ENCODE measurements around the gene ENTHD1.

Gene ENTHD1

DNA sequence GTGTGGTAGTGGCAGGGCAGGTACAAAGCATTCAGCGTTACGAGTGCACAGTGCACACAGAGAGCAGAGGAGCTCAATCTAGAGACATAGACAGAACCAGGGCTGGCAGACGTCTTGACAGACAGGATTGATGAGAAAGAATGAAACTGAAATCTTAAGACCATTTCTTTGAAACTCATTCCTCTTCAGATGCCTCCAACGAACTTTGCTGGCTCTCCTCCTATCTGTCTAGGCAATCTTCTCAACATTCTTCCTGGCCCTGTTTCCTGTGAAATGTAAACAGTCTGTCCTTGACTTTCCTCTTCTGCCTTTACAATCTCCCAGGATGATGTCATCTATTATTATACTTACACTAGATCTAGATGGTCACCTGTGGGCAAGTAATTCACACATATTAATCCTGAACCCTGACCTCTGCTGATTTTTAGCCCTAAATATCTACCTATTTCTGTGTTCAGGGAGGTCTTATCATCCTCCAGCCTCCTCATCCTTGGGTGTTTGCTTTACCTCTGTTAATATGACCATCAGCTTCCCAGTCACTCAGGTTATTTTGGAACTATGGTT, 119.5 kb downstream of the ENTHD1 start:
- H3K27ac ChIP-seq: no peak overlapping the region
- no peak for DNase-seq
- no peaks in the 10 kb centered on the region for H3K4me1 ChIP-seq
- no peaks in the 10 kb centered on the region for H3K36me3 ChIP-seq
- no peak overlapping the region for H3K4me3 ChIP-seq
- intact Hi-C loops (cut with DNase I; ENCODE audit: low total_unique reads): no loop called here
- TF ChIP-seq, protein P1, sequence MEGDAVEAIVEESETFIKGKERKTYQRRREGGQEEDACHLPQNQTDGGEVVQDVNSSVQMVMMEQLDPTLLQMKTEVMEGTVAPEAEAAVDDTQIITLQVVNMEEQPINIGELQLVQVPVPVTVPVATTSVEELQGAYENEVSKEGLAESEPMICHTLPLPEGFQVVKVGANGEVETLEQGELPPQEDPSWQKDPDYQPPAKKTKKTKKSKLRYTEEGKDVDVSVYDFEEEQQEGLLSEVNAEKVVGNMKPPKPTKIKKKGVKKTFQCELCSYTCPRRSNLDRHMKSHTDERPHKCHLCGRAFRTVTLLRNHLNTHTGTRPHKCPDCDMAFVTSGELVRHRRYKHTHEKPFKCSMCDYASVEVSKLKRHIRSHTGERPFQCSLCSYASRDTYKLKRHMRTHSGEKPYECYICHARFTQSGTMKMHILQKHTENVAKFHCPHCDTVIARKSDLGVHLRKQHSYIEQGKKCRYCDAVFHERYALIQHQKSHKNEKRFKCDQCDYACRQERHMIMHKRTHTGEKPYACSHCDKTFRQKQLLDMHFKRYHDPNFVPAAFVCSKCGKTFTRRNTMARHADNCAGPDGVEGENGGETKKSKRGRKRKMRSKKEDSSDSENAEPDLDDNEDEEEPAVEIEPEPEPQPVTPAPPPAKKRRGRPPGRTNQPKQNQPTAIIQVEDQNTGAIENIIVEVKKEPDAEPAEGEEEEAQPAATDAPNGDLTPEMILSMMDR (IDR thresholded peaks at IDR 0.05): no peak
- peaks cover 0 to 24% of the 10 kb centered on the region in 2 donors for H3K27me3 ChIP-seq
- H3K9me3 ChIP-seq: no peaks in the 10 kb centered on the region

DNA sequence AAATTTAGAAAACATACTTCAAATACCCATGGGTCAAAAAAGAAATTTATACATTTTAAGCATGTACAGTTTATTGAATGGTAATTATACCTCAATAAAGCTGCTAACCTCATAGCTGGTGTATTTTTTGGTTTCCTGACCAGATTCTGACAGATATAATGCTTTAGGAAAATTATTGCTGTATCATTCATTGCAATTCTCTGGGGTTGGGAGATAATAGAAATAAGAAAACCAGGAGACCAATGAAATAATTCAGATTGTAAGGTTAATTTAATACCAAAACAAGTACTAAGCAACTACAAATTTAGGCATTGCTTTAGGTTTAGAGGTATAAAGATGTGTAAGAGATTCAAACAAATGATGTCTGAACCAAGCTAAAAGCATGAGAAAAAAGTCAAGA, 120.1 kb downstream of the ENTHD1 start:
- Histone ChIP-seq H3K9me3 (no peaks in the 10 kb centered on the region), H3K4me1 (no peaks in the 10 kb centered on the region), H3K27me3 (peaks cover 0 to 20% of the 10 kb centered on the region in 2 donors), H3K36me3 (no peaks in the 10 kb centered on the region), H3K27ac (no peak overlapping the region), H3K4me3 (no peak overlapping the region)
- TF ChIP-seq, protein P1 (IDR thresholded peaks at IDR 0.05): no peak
- no peak for DNase-seq
- intact Hi-C loops (cut with DNase I; ENCODE audit: low total_unique reads): no loop called here

DNA sequence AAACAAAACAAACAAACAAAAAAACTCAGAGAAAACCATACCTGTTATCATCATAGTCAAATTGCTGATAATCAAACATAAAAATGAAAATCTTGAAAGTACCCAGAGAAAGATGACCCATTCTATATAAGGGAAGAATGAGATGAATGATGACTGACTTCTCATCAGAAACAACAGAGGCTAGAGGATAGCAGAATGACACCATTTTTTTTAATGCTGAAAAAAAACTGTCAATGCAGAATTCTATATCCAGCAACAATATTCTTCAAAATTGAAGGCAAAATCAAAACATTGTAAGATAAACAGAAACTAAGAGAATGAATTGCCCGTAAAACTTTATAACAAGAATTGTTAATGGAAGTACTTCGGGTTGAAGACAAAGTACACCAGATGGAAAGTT, 122.1 kb downstream of the ENTHD1 start:
- Histone ChIP-seq H3K9me3 (no peaks in the 10 kb centered on the region), H3K27ac (no peak overlapping the region), H3K4me1 (no peaks in the 10 kb centered on the region), H3K4me3 (no peak overlapping the region), H3K27me3 (peaks cover 0 to 19% of the 10 kb centered on the region in 2 donors), H3K36me3 (no peaks in the 10 kb centered on the region)
- intact Hi-C loops (cut with DNase I; ENCODE audit: low total_unique reads): no loop called here
- DNase-seq: no peak
- TF ChIP-seq, protein P1 (IDR thresholded peaks at IDR 0.05): no peak

DNA sequence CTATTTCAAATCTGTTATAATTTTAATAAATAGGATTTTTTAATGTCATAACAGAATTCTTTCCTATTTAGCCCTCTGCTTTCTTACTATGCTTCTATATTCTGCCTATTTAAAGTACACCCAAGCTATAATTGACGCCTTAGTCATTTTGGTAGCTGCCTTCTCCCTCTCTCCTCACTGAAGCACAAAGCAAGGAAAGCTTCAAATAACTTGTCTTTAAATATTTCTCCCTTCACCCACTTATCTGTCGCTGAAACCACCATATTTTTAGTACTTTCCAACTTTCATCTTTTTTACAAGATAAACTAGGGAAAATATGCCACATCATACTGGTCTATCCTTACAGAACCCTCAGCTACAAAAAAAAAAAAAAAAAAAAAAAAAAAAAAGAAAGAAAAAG, 127.9 kb downstream of the ENTHD1 start:
- Histone ChIP-seq H3K4me1 (no peaks in the 10 kb centered on the region), H3K36me3 (no peaks in the 10 kb centered on the region), H3K27me3 (peaks cover 0 to 13% of the 10 kb centered on the region in 2 donors), H3K27ac (no peak overlapping the region), H3K4me3 (no peak overlapping the region), H3K9me3 (no peaks in the 10 kb centered on the region)
- TF ChIP-seq, protein P1 (IDR thresholded peaks at IDR 0.05): no peak
- DNase-seq: no peak
- intact Hi-C loops (cut with DNase I; ENCODE audit: low total_unique reads): no loop called here

DNA sequence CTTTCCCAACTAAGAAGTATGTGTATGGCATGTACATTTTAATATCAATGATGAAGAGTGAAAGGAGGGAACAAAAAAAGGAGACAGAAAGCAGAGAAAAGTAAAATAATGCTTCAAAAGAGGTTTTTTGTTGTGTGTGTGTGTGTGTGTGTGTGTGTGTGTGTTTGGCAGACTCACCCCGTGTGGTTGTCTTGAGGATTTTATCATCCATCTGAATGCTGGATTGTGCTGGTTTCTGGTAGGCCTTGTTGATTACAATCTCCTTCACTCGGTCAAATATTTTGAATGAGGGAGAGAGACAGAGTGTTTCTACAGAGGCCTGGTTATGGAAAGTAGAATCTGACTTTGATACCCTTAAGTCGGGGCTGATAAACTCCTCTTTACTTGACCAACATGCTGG, 128.5 kb downstream of the ENTHD1 start:
- no peak for DNase-seq
- TF ChIP-seq, protein P1 (IDR thresholded peaks at IDR 0.05): no peak
- intact Hi-C loops (cut with DNase I; ENCODE audit: low total_unique reads): no loop called here
- Histone ChIP-seq H3K27me3 (peaks cover 0 to 9% of the 10 kb centered on the region in 2 donors), H3K9me3 (no peaks in the 10 kb centered on the region), H3K27ac (no peak overlapping the region), H3K4me1 (no peaks in the 10 kb centered on the region), H3K4me3 (no peak overlapping the region), H3K36me3 (no peaks in the 10 kb centered on the region)

DNA sequence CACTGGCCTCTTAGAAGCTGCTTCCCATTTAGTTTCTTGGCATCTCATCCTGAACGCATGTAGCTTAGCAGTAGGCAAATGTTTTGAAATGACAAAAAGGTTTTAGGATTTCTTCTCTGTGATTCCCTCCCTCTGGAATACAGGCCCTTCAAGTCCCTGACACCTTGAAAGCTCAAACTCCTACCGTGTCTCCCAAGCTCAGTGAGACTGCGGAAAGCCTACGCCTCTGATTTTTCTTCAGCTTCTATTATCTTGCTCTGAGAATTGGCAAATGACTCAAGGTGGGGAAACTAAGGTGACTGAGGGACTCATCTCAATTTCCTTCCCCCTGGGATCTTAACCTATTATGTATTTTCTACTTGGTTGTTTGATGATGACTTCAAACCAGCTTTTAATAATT, 130.3 kb downstream of the ENTHD1 start:
- DNase-seq: no peak
- H3K4me1 ChIP-seq: no peaks in the 10 kb centered on the region
- TF ChIP-seq, protein P1 (IDR thresholded peaks at IDR 0.05): no peak
- intact Hi-C loops (cut with DNase I; ENCODE audit: low total_unique reads): no loop called here
- no peaks in the 10 kb centered on the region for H3K36me3 ChIP-seq
- H3K4me3 ChIP-seq: no peak overlapping the region
- H3K27me3 ChIP-seq: peaks cover 0 to 7% of the 10 kb centered on the region in 2 donors
- no peaks in the 10 kb centered on the region for H3K9me3 ChIP-seq
- H3K27ac ChIP-seq: no peak overlapping the region

Data from tibial artery (tissue), 4 donors.